Vagina (tissue), 2 donors: ENCODE data around the gene NUFIP1. TPM values are rescaled to one million over a fixed set of nuclear protein-coding genes. Genes with fewer than 3 reads are reported as not detected.

Experiments used
- DNase-seq, 2 donors: peaks; one replicate each; pipeline ENCODE4 v3.0.0-alpha.2; 2017; ENCODE audit errors: extremely low spot score in 2 of 2
- H3K27ac ChIP-seq: fragments of 200-600 bp; sonication (generic); one replicate; pipeline ENCODE4 v1.5.1; 2019
- H3K27me3 ChIP-seq: fragments of 200-600 bp; sonication (generic); one replicate; pipeline ENCODE4 v1.5.1; 2019
- H3K36me3 ChIP-seq, 2 donors: fragments of 200-600 bp; sonication (generic); one replicate each; pipeline ENCODE4 v1.5.1; 2017 to 2019
- H3K4me1 ChIP-seq: fragments of 200-600 bp; sonication (generic); one replicate; pipeline ENCODE4 v1.5.1; 2019
- H3K4me3 ChIP-seq, 2 donors: fragments of 200-600 bp; sonication (generic); 1 replicate in 1 of 2; 2 replicates in 1 of 2; pipeline ENCODE4 v1.5.1; 2016 to 2019
- H3K9me3 ChIP-seq: fragments of 200-600 bp; sonication (generic); one replicate; pipeline ENCODE4 v1.5.1; 2019
- POLR2A ChIP-seq, 2 donors: fragments of 450-650 bp; IDR thresholded peaks; one replicate each; pipeline ENCODE4 v1.6.1; 2017; ENCODE audit warnings: antibody characterized with exemption in 2 of 2, mild to moderate bottlenecking in 2 of 2, moderate library complexity in 2 of 2
- POLR2AphosphoS5 ChIP-seq, 2 donors: sonication (generic); formaldehyde crosslinking; IDR thresholded peaks; one replicate each; pipeline ENCODE4 v1.9.0; 2017; ENCODE audit warnings: antibody characterized with exemption in 2 of 2, mild to moderate bottlenecking in 2 of 2, low read depth in 1 of 2; ENCODE audit not compliant: insufficient read depth in 1 of 2
- intact Hi-C: fragments of 100-400 bp; cut with DNase I; formaldehyde crosslinking; loops from one replicate; pipeline ENCODE4 v1.15.1; 2023
- total RNA-seq: library from RNA; depleted of rRNA; stranded (reverse); fragments of >200 nt; gene quantifications from one replicate; pipeline ENCODE4 v1.2.3, GENCODE V29; 2016
- TF ChIP-seq, protein P1 (sequence below), 3 experiments: fragments of 450-650 bp in 2 of 3; fragments of 200-600 bp in 1 of 3; sonication (generic) in 1 of 3; IDR thresholded peaks; one replicate each; pipeline ENCODE4 v1.5.1; 2017 to 2019; ENCODE audit warnings: antibody characterized with exemption in 3 of 3, mild to moderate bottlenecking in 2 of 3, moderate library complexity in 2 of 3

NUFIP1 gene
- total RNA-seq, 1 donor from 2014 or later: 2.5 TPM

DNA sequence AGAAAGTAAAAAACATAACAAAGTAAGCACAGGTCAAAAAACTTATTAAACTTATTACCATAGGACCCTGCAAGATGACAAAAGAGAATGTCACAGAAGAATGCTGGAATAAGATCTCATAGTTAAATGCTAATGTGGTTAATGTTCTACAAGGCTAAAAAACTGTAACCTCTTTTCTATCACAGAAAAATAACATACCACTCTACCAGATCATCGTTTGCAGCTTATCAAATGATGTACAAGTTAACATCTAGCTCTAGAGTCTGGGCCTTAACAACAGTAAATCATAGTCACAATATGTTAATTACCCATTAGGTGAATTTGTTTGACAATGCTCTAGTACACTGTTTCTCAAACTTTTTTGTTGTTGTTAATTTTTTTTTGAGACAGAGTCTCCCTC lies 53.0 kb downstream of the NUFIP1 start:
- Histone ChIP-seq H3K4me1 (peaks cover 27% of the 10 kb centered on the region), H3K9me3 (no peaks in the 10 kb centered on the region), H3K27me3 (no peaks in the 10 kb centered on the region), H3K36me3 (no peaks in the 10 kb centered on the region), H3K27ac (no peak overlapping the region), H3K4me3 (no peak overlapping the region)
- TF ChIP-seq POLR2A (IDR thresholded peaks at IDR 0.05): no peak
- TF ChIP-seq, protein P1, sequence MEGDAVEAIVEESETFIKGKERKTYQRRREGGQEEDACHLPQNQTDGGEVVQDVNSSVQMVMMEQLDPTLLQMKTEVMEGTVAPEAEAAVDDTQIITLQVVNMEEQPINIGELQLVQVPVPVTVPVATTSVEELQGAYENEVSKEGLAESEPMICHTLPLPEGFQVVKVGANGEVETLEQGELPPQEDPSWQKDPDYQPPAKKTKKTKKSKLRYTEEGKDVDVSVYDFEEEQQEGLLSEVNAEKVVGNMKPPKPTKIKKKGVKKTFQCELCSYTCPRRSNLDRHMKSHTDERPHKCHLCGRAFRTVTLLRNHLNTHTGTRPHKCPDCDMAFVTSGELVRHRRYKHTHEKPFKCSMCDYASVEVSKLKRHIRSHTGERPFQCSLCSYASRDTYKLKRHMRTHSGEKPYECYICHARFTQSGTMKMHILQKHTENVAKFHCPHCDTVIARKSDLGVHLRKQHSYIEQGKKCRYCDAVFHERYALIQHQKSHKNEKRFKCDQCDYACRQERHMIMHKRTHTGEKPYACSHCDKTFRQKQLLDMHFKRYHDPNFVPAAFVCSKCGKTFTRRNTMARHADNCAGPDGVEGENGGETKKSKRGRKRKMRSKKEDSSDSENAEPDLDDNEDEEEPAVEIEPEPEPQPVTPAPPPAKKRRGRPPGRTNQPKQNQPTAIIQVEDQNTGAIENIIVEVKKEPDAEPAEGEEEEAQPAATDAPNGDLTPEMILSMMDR (IDR thresholded peaks at IDR 0.05): no peak
- no peak for TF ChIP-seq POLR2AphosphoS5 (IDR thresholded peaks at IDR 0.05; ENCODE audit: insufficient read depth in 1 of 2, low read depth in 1 of 2)
- DNase-seq: no peak
- intact Hi-C loops: no loop called here

GRCh38 chr13:44934724-44935123 lies 54.5 kb downstream of the NUFIP1 start:
- no peaks in the 10 kb centered on the region for H3K9me3 ChIP-seq
- no peak for DNase-seq
- intact Hi-C loops: no loop called here
- H3K36me3 ChIP-seq: no peaks in the 10 kb centered on the region
- peaks cover 35% of the 10 kb centered on the region for H3K4me1 ChIP-seq
- H3K27ac ChIP-seq: no peak overlapping the region
- no peaks in the 10 kb centered on the region for H3K27me3 ChIP-seq
- TF ChIP-seq POLR2AphosphoS5 (IDR thresholded peaks at IDR 0.05; ENCODE audit: insufficient read depth in 1 of 2, low read depth in 1 of 2): no peak
- no peak for TF ChIP-seq POLR2A (IDR thresholded peaks at IDR 0.05)
- TF ChIP-seq, protein P1 (IDR thresholded peaks at IDR 0.05): no peak
- no peak overlapping the region for H3K4me3 ChIP-seq

- intact Hi-C loops: no loop called here
These were observed 56.4 kb downstream of the NUFIP1 start for GRCh38 chr13:44932850-44933251.

DNA sequence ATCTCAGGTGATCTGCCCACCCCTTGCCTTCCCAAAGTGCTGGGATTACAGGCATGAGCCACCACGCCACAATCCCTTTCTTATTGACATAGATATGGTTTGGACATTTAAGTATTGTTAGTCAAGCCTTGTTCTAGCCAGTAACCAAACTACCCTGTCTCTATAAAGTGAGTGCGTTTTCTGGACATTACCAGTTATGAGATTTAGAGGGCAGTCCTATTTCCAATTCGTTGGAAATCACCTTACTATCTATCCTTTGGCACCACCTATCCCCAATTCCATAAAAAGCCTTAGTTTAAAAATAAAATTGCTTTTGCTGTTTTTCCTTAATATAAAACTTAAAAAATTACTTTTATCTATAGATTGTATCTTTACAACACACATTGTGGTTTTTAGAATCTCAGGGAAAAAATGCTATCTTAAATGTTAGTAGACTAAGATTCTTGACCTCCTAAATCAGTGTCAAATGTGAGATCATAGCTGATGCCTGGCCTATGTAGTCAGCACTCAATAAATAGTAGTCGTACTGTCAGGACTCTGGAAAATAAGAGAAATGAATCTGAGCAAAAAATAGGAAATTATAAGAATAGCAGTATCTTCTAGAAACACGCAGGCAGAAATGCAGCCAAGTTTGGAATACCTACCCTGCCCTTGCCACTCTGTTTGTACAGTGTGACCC lies 57.0 kb downstream of the NUFIP1 start:
- H3K4me3 ChIP-seq: no peak overlapping the region
- H3K36me3 ChIP-seq: no peaks in the 10 kb centered on the region
- H3K27me3 ChIP-seq: no peaks in the 10 kb centered on the region
- H3K27ac ChIP-seq: peak overlapping the region; percentile 66
- intact Hi-C loops: no loop called here
- DNase-seq: no peak
- TF ChIP-seq POLR2A (IDR thresholded peaks at IDR 0.05): no peak
- TF ChIP-seq POLR2AphosphoS5 (IDR thresholded peaks at IDR 0.05; ENCODE audit: insufficient read depth in 1 of 2, low read depth in 1 of 2): no peak
- TF ChIP-seq, protein P1 (IDR thresholded peaks at IDR 0.05): no peak
- H3K9me3 ChIP-seq: no peaks in the 10 kb centered on the region
- peaks cover 35% of the 10 kb centered on the region for H3K4me1 ChIP-seq

More at GRCh38 chr13:44932850-44933251, 56.4 kb downstream of the NUFIP1 start:
- Histone ChIP-seq H3K27ac (peak overlapping the region; percentile 66), H3K4me3 (no peak overlapping the region), H3K9me3 (no peaks in the 10 kb centered on the region), H3K27me3 (no peaks in the 10 kb centered on the region), H3K36me3 (no peaks in the 10 kb centered on the region), H3K4me1 (peaks cover 35% of the 10 kb centered on the region)
- TF ChIP-seq, protein P1 (IDR thresholded peaks at IDR 0.05): no peak
- TF ChIP-seq POLR2A (IDR thresholded peaks at IDR 0.05): no peak
- peak in 1 of 2 donors; percentile 85 for TF ChIP-seq POLR2AphosphoS5 (IDR thresholded peaks at IDR 0.05; ENCODE audit: insufficient read depth in 1 of 2, low read depth in 1 of 2)
- no peak for DNase-seq

DNA sequence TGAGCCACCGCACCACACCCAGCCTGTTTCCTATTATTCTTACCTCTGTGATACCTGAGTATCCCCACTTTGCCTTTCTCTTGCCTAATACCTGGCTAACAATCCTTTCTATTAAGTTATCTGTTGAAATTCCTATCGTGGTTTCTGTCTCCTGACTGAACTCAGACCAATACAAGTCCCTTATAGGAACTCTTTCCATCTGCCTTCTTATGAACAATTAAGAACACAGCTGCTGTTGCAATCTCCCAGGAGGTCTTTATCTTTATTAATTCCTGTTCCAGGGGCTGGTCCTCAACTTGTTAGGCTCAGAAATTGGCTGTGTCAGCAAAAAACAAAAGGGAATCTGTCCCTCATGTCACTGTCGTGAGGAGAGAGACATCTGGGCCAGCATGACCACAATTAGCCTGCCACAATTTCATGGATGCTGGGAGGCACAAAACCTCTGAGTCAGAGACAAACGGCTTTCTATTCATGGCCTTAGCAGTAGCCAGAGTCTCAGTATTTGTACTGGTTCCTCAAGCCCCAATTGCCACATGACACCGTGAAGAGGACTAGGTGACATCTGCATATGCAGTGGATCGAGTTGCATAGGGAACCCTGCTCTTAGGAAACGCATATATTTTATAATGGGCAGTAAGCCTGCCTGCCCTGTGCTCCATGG lies 58.2 kb downstream of the NUFIP1 start:
- Histone ChIP-seq H3K27ac (peak overlapping the region; percentile 66), H3K27me3 (no peaks in the 10 kb centered on the region), H3K4me3 (no peak overlapping the region), H3K4me1 (peaks cover 35% of the 10 kb centered on the region), H3K36me3 (no peaks in the 10 kb centered on the region), H3K9me3 (no peaks in the 10 kb centered on the region)
- intact Hi-C loops: no loop called here
- DNase-seq: no peak
- no peak for TF ChIP-seq POLR2A (IDR thresholded peaks at IDR 0.05)
